H9 (cell line): ENCODE results near the gene DOCK11. TPM values are rescaled to one million over a fixed set of nuclear protein-coding genes. Genes with fewer than 3 reads are reported as not detected.

Experiments
- DNase-seq: peaks from one replicate; pipeline ENCODE4 v3.0.0-alpha.2; 2017
- H2AFZ ChIP-seq: one replicate; pipeline ENCODE4 v1.6.1; 2013; ENCODE audit warnings: mild to moderate bottlenecking, low read length, control low read depth, moderate library complexity
- H2AK5ac ChIP-seq: 2 replicates; pipeline ENCODE4 v1.6.1; 2013; ENCODE audit warnings: low read length, control low read depth, mixed read lengths; ENCODE audit not compliant: insufficient read length
- H2BK120ac ChIP-seq: one replicate; pipeline ENCODE4 v1.6.1; 2013; ENCODE audit warnings: low read depth, mild to moderate bottlenecking, low read length, control low read depth, inconsistent platforms; ENCODE audit not compliant: poor library complexity, severe bottlenecking
- H2BK12ac ChIP-seq: 2 replicates; pipeline ENCODE4 v1.6.1; 2013; ENCODE audit warnings: low read length, control low read depth, mixed read lengths, low read depth; ENCODE audit not compliant: insufficient read length
- H2BK15ac ChIP-seq: 2 replicates; pipeline ENCODE4 v1.6.1; 2013; ENCODE audit warnings: low read depth, low read length, control low read depth
- H2BK20ac ChIP-seq: one replicate; pipeline ENCODE4 v1.6.1; 2013; ENCODE audit warnings: low read depth, mild to moderate bottlenecking, low read length, control low read depth, inconsistent platforms; ENCODE audit not compliant: poor library complexity, severe bottlenecking
- H2BK5ac ChIP-seq: 2 replicates; pipeline ENCODE4 v1.6.1; 2013; ENCODE audit warnings: low read length, control low read depth, mixed read lengths; ENCODE audit not compliant: insufficient read length
- H3K14ac ChIP-seq: 2 replicates; pipeline ENCODE4 v1.6.1; 2013; ENCODE audit warnings: low read length, control low read depth; ENCODE audit not compliant: insufficient read depth
- H3K18ac ChIP-seq: 2 replicates; pipeline ENCODE4 v1.6.1; 2013; ENCODE audit warnings: low read depth, mild to moderate bottlenecking, mixed read lengths, low read length, control low read depth; ENCODE audit not compliant: insufficient read length
- H3K23ac ChIP-seq: 2 replicates; pipeline ENCODE4 v1.6.1; 2013; ENCODE audit warnings: low read length, control low read depth, mixed read lengths, low read depth; ENCODE audit not compliant: insufficient read length
- H3K23me2 ChIP-seq: 2 replicates; pipeline ENCODE4 v1.6.1; 2013; ENCODE audit warnings: low read depth, mild to moderate bottlenecking, mixed read lengths, low read length, control low read depth; ENCODE audit not compliant: insufficient read length, poor library complexity, severe bottlenecking
- H3K27ac ChIP-seq: 2 replicates; pipeline ENCODE4 v1.5.1; 2013; ENCODE audit warnings: low read length, control low read depth, mixed read lengths, low read depth; ENCODE audit not compliant: insufficient read length
- H3K27me3 ChIP-seq: 2 replicates; pipeline ENCODE4 v1.6.1; 2013; ENCODE audit warnings: low read length, control low read depth, inconsistent platforms; ENCODE audit not compliant: insufficient read depth
- H3K4ac ChIP-seq: 2 replicates; pipeline ENCODE4 v1.6.1; 2013; ENCODE audit warnings: low read depth, mild to moderate bottlenecking, control low read depth, inconsistent platforms, low read length, moderate library complexity
- H3K4me1 ChIP-seq: 2 replicates; pipeline ENCODE4 v1.6.1; 2013; ENCODE audit warnings: low read length, control low read depth, inconsistent platforms; ENCODE audit not compliant: insufficient read depth
- H3K4me2 ChIP-seq: 2 replicates; pipeline ENCODE4 v1.6.1; 2013; ENCODE audit warnings: low read length, control low read depth, mixed read lengths; ENCODE audit not compliant: insufficient read length, insufficient read depth
- H3K56ac ChIP-seq: 2 replicates; pipeline ENCODE4 v1.6.1; 2013; ENCODE audit warnings: low read depth, mild to moderate bottlenecking, mixed read lengths, low read length, control low read depth; ENCODE audit not compliant: insufficient read length
- H3K79me1 ChIP-seq: 2 replicates; pipeline ENCODE4 v1.6.1; 2013; ENCODE audit warnings: low read depth, mild to moderate bottlenecking, moderate library complexity, low read length, control low read depth, inconsistent platforms; ENCODE audit not compliant: insufficient read depth, poor library complexity, severe bottlenecking
- H3K79me2 ChIP-seq: 2 replicates; pipeline ENCODE4 v1.6.1; 2013; ENCODE audit warnings: low read length, control low read depth, inconsistent platforms; ENCODE audit not compliant: insufficient read depth
- H3K9ac ChIP-seq: 2 replicates; pipeline ENCODE4 v1.6.1; 2013; ENCODE audit warnings: low read length, control low read depth, mixed read lengths; ENCODE audit not compliant: insufficient read length; ENCODE audit errors: extremely low read depth
- H3K9me3 ChIP-seq: one replicate; pipeline ENCODE4 v1.6.1; 2013; ENCODE audit warnings: low read depth, low read length, inconsistent platforms; ENCODE audit not compliant: control insufficient read depth
- H3T11ph ChIP-seq: one replicate; pipeline ENCODE4 v1.6.1; 2013; ENCODE audit warnings: mild to moderate bottlenecking, low read length, control low read depth, inconsistent platforms
- H4K20me1 ChIP-seq: one replicate; pipeline ENCODE4 v1.6.1; 2013; ENCODE audit not compliant: control insufficient read depth, insufficient read length, insufficient read depth
- H4K5ac ChIP-seq: 2 replicates; pipeline ENCODE4 v1.6.1; 2013; ENCODE audit warnings: low read depth, mild to moderate bottlenecking, mixed read lengths, low read length, control low read depth; ENCODE audit not compliant: insufficient read length
- H4K8ac ChIP-seq: replicated peaks from 2 replicates; pipeline ENCODE4 v1.6.1; 2013; ENCODE audit warnings: low read length, control low read depth, mixed read lengths, low read depth; ENCODE audit not compliant: insufficient read length
- H4K91ac ChIP-seq: 2 replicates; pipeline ENCODE4 v1.6.1; 2013; ENCODE audit warnings: low read depth, mild to moderate bottlenecking, moderate library complexity, mixed read lengths, low read length, control low read depth; ENCODE audit not compliant: insufficient read length
- H3K27ac Mint-ChIP-seq, 3 experiments: 2 replicates in 2 of 3; 3 replicates in 1 of 3; pipeline ENCODE4 v1.8.0; 2020 to 2021; ENCODE audit warnings: mixed read lengths in 3 of 3, mild to moderate bottlenecking in 1 of 3, moderate library complexity in 1 of 3
- H3K27me3 Mint-ChIP-seq: 2 replicates; pipeline ENCODE4 v1.8.0; 2021; ENCODE audit warnings: low read depth, mild to moderate bottlenecking, moderate library complexity, mixed read lengths
- H3K36me3 Mint-ChIP-seq, 3 experiments: 2 replicates in 2 of 3; 3 replicates in 1 of 3; pipeline ENCODE4 v1.8.0; 2020 to 2021; ENCODE audit warnings: low read depth in 3 of 3, mixed read lengths in 3 of 3; ENCODE audit not compliant: insufficient read depth in 1 of 3
- H3K4me1 Mint-ChIP-seq, 2 experiments: 2 replicates each; pipeline ENCODE4 v1.8.0; 2020; ENCODE audit warnings: mixed read lengths in 2 of 2
- H3K4me3 Mint-ChIP-seq, 2 experiments: 2 replicates in 1 of 2; 3 replicates in 1 of 2; pipeline ENCODE4 v1.8.0; 2020 to 2021; ENCODE audit warnings: mild to moderate bottlenecking in 2 of 2, mixed read lengths in 2 of 2, moderate library complexity in 1 of 2
- H3K9me3 Mint-ChIP-seq, 2 experiments: 2 replicates in 1 of 2; 3 replicates in 1 of 2; pipeline ENCODE4 v1.8.0; 2020; ENCODE audit warnings: mild to moderate bottlenecking in 2 of 2, mixed read lengths in 2 of 2, moderate library complexity in 1 of 2
- CTCF ChIP-seq: fragments of 200-600 bp; sonication (generic); conservative IDR thresholded peaks from 3 replicates; pipeline ENCODE4 v1.8.0; 2021; ENCODE audit warnings: antibody characterized with exemption, mild to moderate bottlenecking
- WGBS: extraction: QIAGEN DNeasy Blood & Tissue Kit; methylation state at CpG from one replicate; pipeline ENCODE4 v1.1.7; 2013; ENCODE audit warnings: missing lambda C conversion rate, low lambda C conversion rate, mixed read lengths; ENCODE audit not compliant: insufficient read length; ENCODE audit errors: extremely low coverage; 5-methylcytosine and 5-hydroxymethylcytosine counted together
- total RNA-seq: library from RNA; stranded (reverse); gene quantifications from 2 replicates; pipeline ENCODE4 v1.2.1, GENCODE V29; 2021

DOCK11 gene
- total RNA-seq, 1 experiment from 2014 or later, result 6.2 TPM

GRCh38 chrX:118493016-118493415 is 2.6 kb upstream of the DOCK11 start:
- H2BK120ac ChIP-seq, result no peak overlapping the region
- H3K4me1 ChIP-seq, result peaks cover 2% of the 10 kb centered on the region; the same call in 1 of the 2 replicates
- no CpG with 5 or more reads among the region's 3 CpGs for WGBS

More at GRCh38 chrX:118493016-118493415, 2.6 kb upstream of the DOCK11 start:
- Mint-ChIP-seq H3K27ac (no peak overlapping the region), H3K36me3 (peaks cover 2 to 8% (median 3%) of the 10 kb centered on the region in 3 experiments; a peak in 5 of 7 replicates), H3K4me3 (no peak overlapping the region), H3K9me3 (peaks cover 9 to 67% of the 10 kb centered on the region in 2 experiments; a peak in 4 of 5 replicates), H3K4me1 (peaks cover 11 to 18% of the 10 kb centered on the region in 2 experiments), H3K27me3 (peaks cover 25% of the 10 kb centered on the region)
- H2BK5ac ChIP-seq, result no peak overlapping the region
- H3K4me2 ChIP-seq, result no peak overlapping the region
- no peaks in the 10 kb centered on the region for H3K79me2 ChIP-seq
- H3K14ac ChIP-seq, result no peak overlapping the region
- no peak overlapping the region for H3K18ac ChIP-seq
- H2BK15ac ChIP-seq, result no peak overlapping the region
- H4K8ac ChIP-seq, result no peak overlapping the region
- no peak overlapping the region for H2AFZ ChIP-seq
- H3K79me1 ChIP-seq, result no peaks in the 10 kb centered on the region
- no peaks in the 10 kb centered on the region for H4K20me1 ChIP-seq
- no peak overlapping the region for H2BK12ac ChIP-seq
- H2AK5ac ChIP-seq, result no peak overlapping the region
- no peak overlapping the region for H3K27ac ChIP-seq
- DNase-seq, result no peak
- no peak overlapping the region for H4K5ac ChIP-seq
- H3K4ac ChIP-seq, result no peak overlapping the region
- no peak overlapping the region for H3K56ac ChIP-seq
- H3K23ac ChIP-seq, result no peak overlapping the region
- H3K27me3 ChIP-seq, result peaks cover 6% of the 10 kb centered on the region; the same call in 1 of the 2 replicates
- H3K9me3 ChIP-seq, result peaks cover 20% of the 10 kb centered on the region
- no peak for TF ChIP-seq CTCF
- H3K9ac ChIP-seq, result no peak overlapping the region
- H2BK20ac ChIP-seq, result no peak overlapping the region
- H4K91ac ChIP-seq, result no peak overlapping the region
- H3K23me2 ChIP-seq, result peaks cover 9% of the 10 kb centered on the region
- H3T11ph ChIP-seq, result no peak overlapping the region
